ENCODE results near the gene MYH13.

GRCh38 chr17:10313037-10313672, 59.7 kb downstream of the MYH13 start:
- TF ChIP-seq CTCF (IDR thresholded peaks at IDR 0.05; ENCODE audit: low read depth, low read length) (no peak), EZH2phosphoT487 (IDR thresholded peaks at IDR 0.05; ENCODE audit: low read depth) (no peak)

Data from OCI-LY3 (cell line).